ENCODE data around the gene FNDC3B.

- TF ChIP-seq CTCF (IDR thresholded peaks at IDR 0.05; ENCODE audit: low read depth, low read length), result no peak
- no peak for TF ChIP-seq EZH2phosphoT487 (IDR thresholded peaks at IDR 0.05; ENCODE audit: low read depth)
Observed at GRCh38 chr3:172397716-172398405, 358.5 kb downstream of the FNDC3B start.

Measured in OCI-LY3 (cell line).